Stimulated activated CD4-positive, alpha-beta T cell treated with anti-CD3 and anti-CD28 coated beads, Interleukin-4, amount 100 ng/mL, for 48 hours (primary cell): ENCODE data around the gene THSD4.

Experiments
- DNase-seq, 2 donors: peaks; one replicate each; pipeline ENCODE4 v3.0.0-alpha.2; 2020; ENCODE audit warnings: low read depth in 2 of 2

The THSD4 gene

DNA sequence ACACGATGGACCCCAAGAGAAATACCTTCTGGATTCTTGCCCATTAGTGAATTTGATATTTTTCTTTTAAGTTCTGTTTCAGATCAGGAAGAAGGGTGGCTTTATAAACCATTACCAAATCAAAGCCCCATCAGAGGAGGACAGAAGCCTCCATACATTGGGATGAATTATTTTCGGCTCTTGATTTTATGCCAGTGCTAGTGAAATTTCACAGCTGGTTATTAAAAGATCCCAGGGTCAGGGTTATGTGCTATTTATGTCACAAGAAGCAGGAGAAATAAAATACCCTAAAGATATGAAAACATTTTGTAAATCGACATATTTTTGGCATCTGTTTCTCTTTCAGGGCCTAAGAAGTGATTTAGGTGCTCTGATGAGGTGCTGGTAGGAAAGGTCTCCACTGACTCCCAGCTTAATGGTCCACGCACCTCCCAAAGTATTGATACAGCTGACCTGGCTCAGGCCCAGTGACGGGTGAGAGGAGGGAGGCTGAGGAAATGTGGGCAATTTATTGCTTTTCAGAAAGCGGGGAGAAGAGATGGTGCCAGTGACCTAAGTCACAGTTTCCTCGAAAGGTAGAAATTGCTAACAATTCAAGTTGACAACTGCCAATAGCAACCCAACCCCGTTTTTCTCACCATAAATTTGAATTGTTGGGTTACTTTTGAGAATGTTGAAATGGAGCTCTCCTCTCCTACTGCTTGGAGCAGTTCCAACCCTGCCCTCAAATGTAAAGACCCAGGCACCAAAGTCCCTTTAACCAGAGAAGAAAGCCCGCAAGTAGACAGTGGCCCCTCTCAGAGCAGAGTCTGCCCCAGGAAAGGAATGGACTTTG lies 379.5 kb downstream of the THSD4 start:
- no peak for DNase-seq

DNA sequence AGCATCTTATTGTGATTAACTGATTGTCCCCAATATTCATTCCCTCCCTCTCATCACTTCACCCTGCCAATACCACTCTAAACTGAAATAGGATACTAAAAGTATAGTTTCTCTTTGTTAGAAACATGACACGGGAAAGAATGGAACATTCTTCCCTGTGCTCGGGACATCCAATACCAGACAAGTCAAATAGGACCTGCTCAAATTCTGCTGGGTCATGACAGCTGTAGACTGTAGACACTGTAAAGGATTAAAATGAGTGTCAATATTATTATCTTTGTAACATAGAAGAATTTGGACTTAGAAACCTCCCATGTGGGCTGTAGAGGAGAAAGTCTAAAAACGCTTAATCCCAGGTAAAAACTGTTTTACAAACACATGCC lies 380.1 kb downstream of the THSD4 start:
- DNase-seq = no peak

DNA sequence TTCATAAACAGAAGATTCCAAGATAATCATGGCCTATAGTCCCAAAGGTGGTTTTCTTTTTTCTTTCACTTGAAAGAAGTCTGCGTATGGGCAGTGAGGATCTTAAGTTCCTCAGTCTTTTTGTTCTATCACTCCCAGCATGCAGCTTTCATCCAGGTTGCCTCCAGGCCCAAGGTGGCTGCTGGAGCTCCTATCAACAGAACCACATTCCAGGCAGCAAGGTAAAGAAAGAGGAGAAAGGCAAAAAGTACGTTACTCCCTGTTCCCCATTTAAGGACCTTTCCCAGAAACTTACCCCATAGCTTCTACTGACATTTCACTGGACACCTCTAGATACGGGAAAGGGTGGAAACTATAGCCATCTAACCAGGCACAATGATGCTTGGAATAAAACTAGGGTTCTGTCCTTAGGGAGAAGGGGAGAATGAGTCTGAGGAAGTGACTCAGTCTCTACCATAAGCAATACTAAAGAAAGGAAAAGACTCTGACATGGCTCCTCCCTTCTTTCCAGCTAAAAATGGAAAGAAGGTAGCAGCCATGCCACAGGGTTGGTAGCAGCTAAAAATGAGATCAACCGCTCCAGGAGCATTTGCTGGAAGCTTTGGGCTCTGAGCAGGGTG lies 381.2 kb downstream of the THSD4 start:
- no peak for DNase-seq

DNA sequence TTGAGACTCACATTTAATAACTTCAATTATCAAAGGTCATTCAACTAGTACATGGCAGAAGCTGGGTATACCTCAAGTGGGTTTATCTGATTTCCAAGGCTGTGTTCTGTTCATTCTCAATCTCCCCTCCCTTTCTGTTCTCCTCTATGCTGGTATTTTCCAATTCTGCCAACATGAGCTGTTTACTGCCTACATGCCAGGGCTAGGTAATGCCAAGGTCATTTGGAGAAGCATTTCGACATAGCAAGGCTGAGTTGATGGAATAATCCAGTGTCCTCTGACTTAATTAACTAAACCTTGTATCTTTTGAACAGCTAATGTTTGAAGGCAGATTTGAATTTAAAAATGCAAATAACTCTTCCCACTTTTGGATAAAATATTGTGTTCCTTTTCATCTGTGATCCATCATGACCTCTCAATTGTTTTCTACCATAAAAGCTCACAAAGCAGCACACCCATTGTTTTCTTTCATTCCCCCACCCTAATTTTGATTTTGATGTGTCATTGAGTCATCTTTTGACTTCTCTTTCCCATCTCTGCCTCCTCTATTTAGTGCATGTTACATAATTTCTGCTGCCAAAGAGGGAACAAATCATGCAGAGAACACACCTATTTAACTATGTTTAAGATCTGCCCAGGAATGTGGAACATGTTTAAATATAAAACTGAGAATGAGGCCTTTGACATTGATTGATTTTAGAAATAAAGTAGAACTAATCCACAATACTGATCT lies 386.2 kb downstream of the THSD4 start:
- no peak for DNase-seq

DNA sequence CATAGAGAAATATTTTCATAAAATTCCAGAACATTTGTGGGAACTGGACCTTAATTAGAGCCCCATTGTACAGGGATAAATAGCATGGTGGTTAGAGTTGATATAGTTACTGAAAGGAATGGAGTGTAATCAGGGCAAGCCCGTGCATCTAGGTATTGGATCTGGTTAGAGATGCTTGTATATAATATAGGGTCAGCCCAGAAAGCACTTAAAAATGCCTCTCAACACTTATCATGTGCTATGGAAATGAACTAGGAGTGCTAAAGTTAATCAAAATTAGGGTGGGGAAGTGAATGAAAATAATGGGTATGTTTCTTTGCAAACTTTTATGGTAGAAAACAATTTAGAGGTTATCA lies 386.8 kb downstream of the THSD4 start:
- no peak for DNase-seq

DNA sequence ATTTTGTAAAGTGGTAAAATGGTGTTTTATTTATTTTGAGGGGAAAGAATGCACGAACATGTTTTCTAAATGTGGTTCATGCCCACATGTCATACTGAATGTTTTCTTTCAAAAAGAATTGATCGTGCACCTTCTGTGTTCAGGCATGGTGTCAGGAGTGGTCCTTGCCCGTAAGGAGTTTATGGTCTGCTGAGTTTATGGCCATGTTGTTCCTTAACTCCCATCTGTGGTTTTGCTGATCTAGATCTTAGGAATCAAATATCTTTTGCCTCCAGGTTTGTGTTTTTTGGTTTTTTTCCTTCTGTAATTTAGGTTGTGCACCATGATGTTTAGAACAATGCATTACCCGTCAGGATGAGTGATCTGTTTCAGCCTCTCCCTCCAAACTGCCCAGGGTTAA lies 390.7 kb downstream of the THSD4 start:
- no peak for DNase-seq

DNA sequence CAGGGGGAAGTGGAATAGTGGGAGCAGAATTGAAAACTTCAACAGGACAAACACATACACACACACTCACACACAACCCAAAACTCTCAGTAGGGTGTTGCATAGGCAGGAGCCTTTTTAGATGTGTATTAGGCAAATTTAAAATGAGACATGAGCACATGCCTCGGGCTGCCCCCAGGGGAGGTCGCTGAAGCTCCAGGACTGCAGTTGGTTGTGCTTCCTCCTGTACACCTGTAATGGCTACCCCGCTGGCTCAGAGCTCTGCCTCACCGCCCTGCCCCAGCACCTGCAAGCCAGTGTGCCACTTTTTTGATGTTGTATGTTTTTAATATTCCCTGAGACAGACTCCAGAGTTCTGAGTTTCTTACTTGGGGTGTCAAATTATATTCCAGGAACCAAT lies 391.7 kb downstream of the THSD4 start:
- DNase-seq = no peak

DNA sequence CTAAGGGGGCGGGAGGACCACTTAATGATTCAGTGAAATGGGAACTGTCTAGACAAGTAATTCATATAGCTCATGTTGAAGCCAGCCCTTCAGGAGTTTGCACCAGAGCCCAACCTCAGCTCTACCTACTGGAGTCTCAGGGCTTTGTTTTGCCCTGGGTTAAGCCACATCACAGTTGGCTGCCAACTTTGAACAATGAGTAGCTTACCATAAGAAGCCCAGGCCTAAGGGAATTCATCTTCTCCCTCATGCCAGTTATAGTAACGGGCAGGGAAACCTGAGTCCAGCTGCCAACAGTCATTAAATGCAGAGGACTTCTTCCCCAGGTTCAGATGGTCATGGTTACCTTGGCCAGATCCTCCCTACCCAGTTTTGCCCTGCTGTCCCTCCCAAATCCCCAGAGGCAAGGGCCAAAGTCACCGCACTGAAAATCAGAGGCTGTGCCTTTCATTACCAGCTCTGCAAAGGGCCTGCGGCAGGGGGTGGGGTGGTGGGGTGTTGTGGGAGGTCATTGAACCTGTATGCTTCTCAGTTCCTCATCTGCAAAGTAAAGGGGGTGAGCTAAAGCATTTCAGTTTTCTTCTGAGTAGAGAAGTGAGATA lies 392.9 kb downstream of the THSD4 start:
- DNase-seq = no peak

DNA sequence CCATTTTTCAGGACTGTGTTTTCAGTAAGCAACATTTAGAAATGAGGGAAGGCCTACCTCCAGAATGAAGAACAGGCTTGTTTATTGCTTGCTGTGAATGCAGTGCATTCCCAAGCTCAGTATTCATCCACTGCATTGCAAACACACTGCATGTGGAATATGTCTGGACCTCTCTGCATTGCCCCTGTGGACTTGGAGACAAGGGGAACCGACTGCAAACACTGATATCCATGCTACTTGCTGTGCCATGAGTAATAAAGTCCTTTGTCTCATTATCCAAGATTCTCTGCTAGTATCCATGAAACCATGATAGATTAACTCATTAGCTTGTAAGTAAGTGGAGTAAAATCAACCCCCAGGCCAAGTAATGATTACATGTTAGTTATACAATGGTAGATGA lies 393.9 kb downstream of the THSD4 start:
- DNase-seq = no peak

DNA sequence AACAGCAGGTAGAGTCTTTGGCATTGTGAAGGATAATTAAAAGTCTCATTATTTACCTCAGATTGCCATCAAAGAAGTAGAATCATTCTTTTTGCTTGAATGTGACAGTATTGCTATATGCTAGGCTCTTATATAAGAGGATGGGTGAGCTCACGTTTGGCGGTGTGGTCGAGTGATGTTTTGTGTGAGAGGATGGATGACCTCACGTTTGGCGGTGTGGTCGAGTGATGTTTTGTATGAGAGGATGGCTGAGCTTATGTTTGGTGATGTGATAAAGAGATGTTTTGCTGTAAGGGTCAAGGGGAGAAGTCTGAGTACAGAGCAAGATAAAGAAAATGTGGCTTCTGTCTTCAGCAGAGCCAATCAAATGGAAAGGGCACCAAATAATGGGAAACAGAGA lies 395.5 kb downstream of the THSD4 start:
- no peak for DNase-seq

DNA sequence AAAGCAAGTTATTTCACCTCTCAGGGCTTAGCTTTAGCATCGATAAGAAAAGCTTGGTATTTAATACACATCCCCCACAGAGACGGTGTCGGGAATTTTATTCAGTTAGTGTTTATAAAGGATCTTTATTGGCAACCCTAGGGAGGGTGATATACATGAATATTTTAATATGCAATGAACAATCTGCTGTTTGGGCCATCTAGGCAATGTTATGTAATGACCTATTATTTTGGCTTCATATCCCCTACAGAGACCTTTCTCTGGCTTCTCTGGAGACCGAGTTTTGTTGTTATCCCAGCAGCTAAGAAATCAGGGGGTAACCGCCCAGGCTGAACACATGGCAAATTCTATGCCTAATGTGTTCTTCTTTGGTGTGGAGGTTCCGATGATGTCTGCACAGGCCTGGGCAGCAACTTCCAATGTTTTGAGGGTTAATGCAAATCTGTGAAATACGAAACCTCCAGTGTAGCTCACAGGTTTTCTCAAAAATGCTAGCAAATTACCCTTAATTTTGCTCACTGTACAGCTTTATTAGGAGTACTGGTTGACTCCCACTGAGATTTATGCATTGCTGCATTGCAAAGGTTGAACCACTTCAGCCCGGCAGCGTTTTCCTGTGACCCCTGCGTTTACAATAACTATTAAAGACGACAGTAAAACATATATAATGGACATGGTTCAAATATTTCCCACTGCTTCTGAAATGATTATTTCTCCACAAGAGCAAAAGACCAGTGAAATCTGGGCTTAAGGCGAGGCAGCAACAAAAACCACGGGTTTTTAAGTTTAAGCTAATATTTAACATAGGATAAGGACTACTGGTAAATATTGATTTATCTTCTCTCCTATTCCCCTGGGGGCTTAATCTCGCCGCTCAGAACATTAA lies 396.8 kb downstream of the THSD4 start:
- no peak for DNase-seq

DNA sequence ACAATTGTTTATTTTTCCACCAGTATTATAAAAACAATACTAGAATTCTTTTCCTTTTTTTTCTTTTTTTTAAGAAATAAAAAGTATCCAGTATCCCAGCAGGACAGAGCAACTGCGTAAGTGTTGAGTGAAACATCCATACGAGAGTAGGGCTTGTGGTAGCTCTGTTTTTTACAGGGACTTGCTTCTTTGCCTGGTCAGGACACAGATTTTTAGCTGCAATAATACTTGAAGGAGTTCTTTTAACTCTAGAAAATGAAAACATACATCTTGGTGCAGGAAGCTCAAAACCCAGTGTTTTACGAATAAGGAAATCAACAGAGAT lies 397.4 kb downstream of the THSD4 start:
- no peak for DNase-seq

DNA sequence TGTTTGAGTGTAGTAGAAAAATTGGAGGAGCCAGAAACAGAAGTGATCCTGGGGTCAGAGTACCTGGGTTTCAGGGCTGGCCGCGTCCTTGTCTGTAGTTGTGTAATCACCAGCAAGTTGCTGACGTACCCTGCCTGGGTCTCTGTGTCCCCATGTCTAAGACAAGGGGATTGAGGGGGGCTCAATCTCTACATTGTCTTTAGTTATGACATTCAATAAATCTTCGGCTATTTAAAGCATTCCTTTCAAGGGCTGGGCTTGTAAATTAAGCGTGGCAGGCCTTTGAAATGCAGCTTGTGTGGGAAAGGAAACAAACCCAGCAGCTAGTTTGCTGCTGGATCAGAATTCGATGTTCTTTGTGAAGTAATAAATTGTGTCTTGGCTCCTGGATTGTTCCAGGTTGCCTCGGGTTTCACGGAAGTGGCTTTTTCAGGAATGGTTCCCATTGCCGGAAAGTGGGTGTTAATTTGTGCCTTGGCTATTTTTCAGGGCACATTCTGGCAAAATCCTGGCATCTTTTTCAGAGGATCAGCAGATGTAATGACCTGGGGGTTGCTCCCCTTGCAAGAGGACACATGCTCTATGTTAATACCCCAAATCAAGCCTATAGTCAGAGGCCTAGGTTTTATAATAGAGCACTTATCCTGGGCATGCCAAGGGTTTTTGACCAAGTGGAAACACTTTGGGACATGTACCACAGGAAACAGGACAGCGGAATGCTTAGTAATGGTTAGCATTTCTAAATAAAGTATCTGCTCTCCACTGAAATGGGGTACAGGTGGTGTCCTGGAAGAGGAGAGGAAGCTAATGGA lies 400.3 kb downstream of the THSD4 start:
- no peak for DNase-seq

DNA sequence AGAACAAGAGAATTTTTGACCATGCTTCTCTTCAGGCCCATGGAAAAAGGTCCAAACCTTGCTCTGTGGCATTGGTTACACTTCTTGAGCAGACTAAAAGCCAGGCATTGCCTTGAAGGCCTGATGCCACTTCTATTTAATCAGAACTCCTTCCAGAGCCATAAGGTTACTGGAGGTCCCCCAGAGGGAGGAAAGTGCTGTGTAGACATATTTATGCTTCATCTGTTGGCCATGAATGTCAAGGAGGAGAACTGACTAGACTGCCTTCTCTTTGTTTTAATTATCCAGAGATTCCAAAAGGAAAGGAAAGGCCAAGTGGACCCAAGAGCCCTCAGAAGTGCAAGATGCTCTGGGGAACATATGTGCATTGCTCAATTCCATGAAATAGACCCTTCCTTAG lies 402.5 kb downstream of the THSD4 start:
- DNase-seq = no peak

DNA sequence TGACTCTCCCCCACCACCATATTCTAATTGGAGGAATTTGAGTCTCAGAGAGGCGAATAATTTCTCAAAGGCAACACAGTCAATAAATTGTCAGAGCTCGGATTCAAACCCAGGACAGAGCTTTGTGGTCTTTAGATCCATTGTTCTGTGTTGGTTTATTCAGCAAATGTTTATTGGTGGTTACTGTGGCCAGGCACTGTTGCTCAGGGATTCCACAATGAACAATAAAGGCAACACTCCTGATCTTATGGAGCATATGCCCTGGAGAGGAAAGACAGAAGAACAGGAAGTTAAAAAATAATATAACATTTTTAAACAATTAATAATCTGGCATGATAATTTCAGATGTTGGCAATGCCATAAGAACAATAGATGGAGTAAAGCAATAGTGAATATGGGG lies 403.4 kb downstream of the THSD4 start:
- DNase-seq = no peak

DNA sequence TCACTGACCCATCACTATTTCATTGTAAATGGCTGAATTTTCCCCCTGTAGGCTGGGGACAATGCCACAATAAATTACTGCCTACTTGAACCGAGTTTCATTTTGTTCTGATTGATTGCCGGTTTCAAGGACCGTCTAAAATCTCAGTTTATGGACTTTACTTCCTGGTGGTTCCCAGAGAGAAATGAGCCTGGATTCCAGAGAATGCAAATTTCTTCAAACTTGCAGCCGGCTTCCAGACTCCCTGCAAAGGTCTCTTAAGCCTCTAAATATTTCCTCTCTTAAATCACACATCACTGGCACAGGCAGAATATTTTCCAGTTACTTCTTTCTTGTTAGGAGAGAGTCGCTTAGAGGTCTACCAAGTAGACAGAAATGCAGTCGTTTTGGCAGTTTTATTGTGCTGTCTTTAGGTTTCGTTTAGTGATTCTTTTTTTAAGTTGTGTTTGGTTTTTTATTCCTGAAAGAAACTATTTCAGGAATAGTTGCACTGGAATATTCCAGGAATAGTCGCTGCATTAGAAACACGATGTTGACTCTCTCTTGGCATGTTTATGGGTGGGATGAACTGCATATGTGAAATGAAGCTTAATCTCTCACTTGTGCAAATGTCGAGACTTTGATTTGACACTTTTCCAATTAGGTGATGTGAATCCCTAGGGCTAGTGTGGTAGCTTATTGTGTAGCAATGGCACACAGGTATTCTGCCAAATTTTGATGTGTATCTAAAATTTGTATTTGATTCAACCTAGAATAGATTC lies 411.0 kb downstream of the THSD4 start:
- no peak for DNase-seq

DNA sequence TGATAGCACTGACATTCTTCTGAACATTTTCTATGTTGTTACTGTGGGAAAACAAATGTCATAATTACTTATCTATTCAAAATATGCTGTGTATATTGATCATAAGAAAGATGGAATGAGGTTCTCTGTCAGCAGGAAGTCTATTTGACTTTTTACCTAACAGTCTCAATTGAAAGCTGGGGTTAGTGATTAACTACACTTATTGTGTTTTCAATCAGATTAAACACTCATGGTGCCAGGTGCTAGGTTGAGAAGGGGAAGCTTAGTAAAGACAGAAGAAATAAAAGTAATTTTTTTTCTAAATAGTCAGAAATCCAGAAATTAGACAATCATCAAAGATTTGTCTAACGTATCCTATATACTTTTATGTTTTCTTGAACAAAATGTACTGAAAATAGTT lies 414.1 kb downstream of the THSD4 start:
- no peak for DNase-seq

DNA sequence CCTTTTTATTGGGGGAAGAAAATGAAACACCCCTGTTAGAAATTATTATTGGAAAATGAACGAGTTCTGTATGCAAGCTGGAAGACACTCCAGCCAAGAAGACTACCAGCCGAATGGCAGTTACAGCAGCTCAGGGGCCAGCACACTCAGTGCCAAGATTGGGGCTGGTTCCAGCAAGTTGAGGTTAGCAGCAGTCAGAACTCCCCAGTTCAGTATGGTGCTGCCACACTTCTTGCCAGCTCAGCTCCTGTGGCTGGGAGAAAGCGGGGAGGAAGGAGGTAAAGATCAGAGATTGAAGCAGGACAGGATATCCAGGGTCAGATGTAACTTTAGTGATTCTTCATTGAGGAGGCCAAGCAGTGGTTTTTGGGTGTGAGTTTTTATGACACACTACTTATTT lies 414.8 kb downstream of the THSD4 start:
- no peak for DNase-seq

DNA sequence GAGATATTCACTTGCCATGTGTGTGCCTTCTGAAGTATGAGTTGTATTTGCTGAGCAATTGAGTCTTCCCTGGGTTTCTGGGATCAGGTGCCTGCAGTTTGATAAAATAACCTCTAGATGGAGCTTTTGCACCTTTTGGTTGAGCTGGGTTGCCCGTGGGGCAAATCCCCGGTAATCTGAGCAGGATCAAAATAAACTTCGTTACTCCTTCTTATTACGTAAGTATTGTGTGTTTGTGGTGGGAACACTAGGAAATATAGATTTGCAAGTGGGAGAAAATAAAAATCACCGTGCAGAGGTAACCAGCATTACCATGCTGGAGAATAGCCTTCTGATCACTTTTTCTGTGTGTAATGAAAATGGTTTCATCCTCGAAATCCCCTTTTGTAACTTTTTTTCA lies 417.7 kb downstream of the THSD4 start:
- no peak for DNase-seq

DNA sequence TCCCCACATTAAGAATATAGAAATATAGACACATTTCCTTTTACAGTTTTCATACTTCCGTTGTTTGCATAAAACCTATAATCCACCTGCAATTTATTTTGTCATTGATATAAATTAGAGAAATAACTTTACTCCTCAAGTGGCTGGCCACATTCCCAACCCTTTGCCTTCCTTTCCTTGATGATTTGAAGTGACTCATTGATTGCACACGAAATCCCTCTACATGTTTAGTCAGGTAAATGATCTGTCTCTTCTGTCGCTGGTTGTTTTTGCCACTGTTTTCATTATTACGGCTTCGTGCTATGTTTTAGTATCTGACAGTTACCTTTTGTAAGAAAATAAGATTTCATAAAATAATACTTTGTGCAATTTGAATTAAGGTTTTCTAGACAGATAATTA lies 422.9 kb downstream of the THSD4 start:
- no peak for DNase-seq
